HEK293 (cell line): ENCODE measurements around the gene WDR18.

Experiments used
- CTCF ChIP-seq: fragments of 450-650 bp; formaldehyde crosslinking; IDR thresholded peaks from 2 replicates; pipeline ENCODE4 v1.5.1; 2016; ENCODE audit warnings: missing biosample characterization, missing genetic modification characterization
- ELK4 ChIP-seq: IDR thresholded peaks from 2 replicates; pipeline ENCODE4 v1.6.1; 2011; ENCODE audit warnings: mild to moderate bottlenecking, low read depth, low read length, borderline replicate concordance
- FEZF1 ChIP-seq: fragments of 450-650 bp; formaldehyde crosslinking; IDR thresholded peaks from 2 replicates; pipeline ENCODE4 v1.5.1; 2016; ENCODE audit warnings: missing biosample characterization, missing genetic modification characterization
- SP7 ChIP-seq: fragments of 450-650 bp; formaldehyde crosslinking; IDR thresholded peaks from 2 replicates; pipeline ENCODE4 v1.5.1; 2016; ENCODE audit warnings: missing biosample characterization, missing genetic modification characterization
- ZNF146 ChIP-seq: fragments of 450-650 bp; formaldehyde crosslinking; IDR thresholded peaks from 2 replicates; pipeline ENCODE4 v1.5.1; 2016; ENCODE audit warnings: missing biosample characterization, missing genetic modification characterization
- ZNF768 ChIP-seq: fragments of 450-650 bp; formaldehyde crosslinking; IDR thresholded peaks from 2 replicates; pipeline ENCODE4 v1.5.1; 2018; ENCODE audit warnings: missing biosample characterization, mild to moderate bottlenecking, missing genetic modification characterization
- ZNF830 ChIP-seq: fragments of 450-650 bp; IDR thresholded peaks from 2 replicates; pipeline ENCODE4 v1.5.0; 2018; ENCODE audit warnings: missing biosample characterization, missing genetic modification characterization, low read depth, mild to moderate bottlenecking, moderate library complexity
- TF ChIP-seq, protein P1 (sequence below): fragments of 450-650 bp; formaldehyde crosslinking; IDR thresholded peaks from 2 replicates; pipeline ENCODE4 v1.5.1; 2016; ENCODE audit warnings: missing biosample characterization, missing genetic modification characterization
- TF ChIP-seq, protein P2 (sequence below): fragments of 450-650 bp; formaldehyde crosslinking; IDR thresholded peaks from 2 replicates; pipeline ENCODE4 v1.5.1; 2017; ENCODE audit warnings: missing biosample characterization, missing genetic modification characterization
- TF ChIP-seq, protein P3 (sequence below): fragments of 450-650 bp; formaldehyde crosslinking; IDR thresholded peaks from 2 replicates; pipeline ENCODE4 v1.5.1; 2016; ENCODE audit warnings: missing biosample characterization, missing genetic modification characterization

GRCh38 chr19:988081-988480 is 3.9 kb downstream of the WDR18 start:
- TF ChIP-seq, protein P1, sequence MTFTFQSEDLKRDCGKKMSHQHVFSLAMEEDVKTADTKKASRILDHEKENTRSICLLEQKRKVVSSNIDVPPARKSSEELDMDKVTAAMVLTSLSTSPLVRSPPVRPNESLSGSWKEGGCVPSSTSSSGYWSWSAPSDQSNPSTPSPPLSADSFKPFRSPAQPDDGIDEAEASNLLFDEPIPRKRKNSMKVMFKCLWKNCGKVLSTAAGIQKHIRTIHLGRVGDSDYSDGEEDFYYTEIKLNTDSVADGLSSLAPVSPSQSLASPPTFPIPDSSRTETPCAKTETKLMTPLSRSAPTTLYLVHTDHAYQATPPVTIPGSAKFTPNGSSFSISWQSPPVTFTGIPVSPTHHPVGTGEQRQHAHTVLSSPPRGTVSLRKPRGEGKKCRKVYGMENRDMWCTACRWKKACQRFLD: no peak
- TF ChIP-seq, protein P2, sequence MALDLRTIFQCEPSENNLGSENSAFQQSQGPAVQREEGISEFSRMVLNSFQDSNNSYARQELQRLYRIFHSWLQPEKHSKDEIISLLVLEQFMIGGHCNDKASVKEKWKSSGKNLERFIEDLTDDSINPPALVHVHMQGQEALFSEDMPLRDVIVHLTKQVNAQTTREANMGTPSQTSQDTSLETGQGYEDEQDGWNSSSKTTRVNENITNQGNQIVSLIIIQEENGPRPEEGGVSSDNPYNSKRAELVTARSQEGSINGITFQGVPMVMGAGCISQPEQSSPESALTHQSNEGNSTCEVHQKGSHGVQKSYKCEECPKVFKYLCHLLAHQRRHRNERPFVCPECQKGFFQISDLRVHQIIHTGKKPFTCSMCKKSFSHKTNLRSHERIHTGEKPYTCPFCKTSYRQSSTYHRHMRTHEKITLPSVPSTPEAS (tag by site-specific recombination): no peak
- no peak for TF ChIP-seq ZNF146 (tag by site-specific recombination)
- no peak for TF ChIP-seq ZNF768
- TF ChIP-seq CTCF (tag by site-specific recombination): no peak
- TF ChIP-seq ZNF830 (tag by site-specific recombination): no peak
- no peak for TF ChIP-seq ELK4
- no peak for TF ChIP-seq FEZF1 (tag by site-specific recombination)
- TF ChIP-seq, protein P3, sequence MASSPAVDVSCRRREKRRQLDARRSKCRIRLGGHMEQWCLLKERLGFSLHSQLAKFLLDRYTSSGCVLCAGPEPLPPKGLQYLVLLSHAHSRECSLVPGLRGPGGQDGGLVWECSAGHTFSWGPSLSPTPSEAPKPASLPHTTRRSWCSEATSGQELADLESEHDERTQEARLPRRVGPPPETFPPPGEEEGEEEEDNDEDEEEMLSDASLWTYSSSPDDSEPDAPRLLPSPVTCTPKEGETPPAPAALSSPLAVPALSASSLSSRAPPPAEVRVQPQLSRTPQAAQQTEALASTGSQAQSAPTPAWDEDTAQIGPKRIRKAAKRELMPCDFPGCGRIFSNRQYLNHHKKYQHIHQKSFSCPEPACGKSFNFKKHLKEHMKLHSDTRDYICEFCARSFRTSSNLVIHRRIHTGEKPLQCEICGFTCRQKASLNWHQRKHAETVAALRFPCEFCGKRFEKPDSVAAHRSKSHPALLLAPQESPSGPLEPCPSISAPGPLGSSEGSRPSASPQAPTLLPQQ (tag by site-specific recombination): no peak
- TF ChIP-seq SP7 (tag by site-specific recombination): no peak
